OCI-LY7 (cell line): ENCODE data around the gene DDB1.

ENCODE experiments used
- CTCF ChIP-seq: fragments of 200-600 bp; sonication (generic); conservative IDR thresholded peaks from 2 replicates; pipeline ENCODE4 v1.5.1; 2014; ENCODE audit warnings: mild to moderate bottlenecking, antibody characterized with exemption, low read length, moderate library complexity, mixed read lengths
- EZH2phosphoT487 ChIP-seq: fragments of 200-600 bp; sonication (generic); IDR thresholded peaks from 2 replicates; pipeline ENCODE4 v1.6.1; 2018; ENCODE audit warnings: low read depth, borderline replicate concordance, mild to moderate bottlenecking, mixed run types, antibody characterized with exemption, low read length, moderate library complexity, mixed read lengths

GRCh38 chr11:61333550-61334433 lies 887 bp upstream of the DDB1 start:
- no peak for TF ChIP-seq EZH2phosphoT487
- TF ChIP-seq CTCF, result no peak
